Neural cell (in vitro differentiated cells): Measurements from ENCODE around the gene TIMM17B. TPM values are rescaled to one million over a fixed set of nuclear protein-coding genes. Genes with fewer than 3 reads are reported as not detected.

Experiments used
- H2AFZ ChIP-seq: fragments of 200-600, 300-800 bp; sonication (generic), shearing (Covaris generic); 2 replicates; pipeline ENCODE4 v1.6.0; 2014; ENCODE audit warnings: low read depth, mild to moderate bottlenecking, antibody characterized with exemption, low read length, moderate library complexity
- H3F3A ChIP-seq: fragments of 200-600 bp; shearing (Covaris generic); 2 replicates; pipeline ENCODE4 v1.6.1; 2016; ENCODE audit warnings: mild to moderate bottlenecking, moderate library complexity, mixed read lengths, antibody characterized with exemption, low read length; ENCODE audit not compliant: insufficient read depth, poor library complexity, severe bottlenecking
- H3K27ac ChIP-seq: fragments of 200-600, 300-800 bp; sonication (generic), shearing (Covaris generic); 2 replicates; pipeline ENCODE4 v1.5.1; 2014; ENCODE audit warnings: mild to moderate bottlenecking, low read length, moderate library complexity
- H3K27me3 ChIP-seq: fragments of 300-800, 200-600 bp; sonication (generic), shearing (Covaris generic); 2 replicates; pipeline ENCODE4 v1.6.0; 2014; ENCODE audit warnings: mild to moderate bottlenecking, low read depth, low read length, moderate library complexity; ENCODE audit not compliant: insufficient read depth
- H3K36me3 ChIP-seq: fragments of 300-800, 200-600 bp; sonication (generic), shearing (Covaris generic); 2 replicates; pipeline ENCODE4 v1.5.1; 2014; ENCODE audit warnings: mild to moderate bottlenecking, antibody characterized with exemption, low read length, moderate library complexity; ENCODE audit not compliant: insufficient read depth
- H3K4me2 ChIP-seq: fragments of 300-800, 200-600 bp; sonication (generic), shearing (Covaris generic); 2 replicates; pipeline ENCODE4 v1.6.0; 2014; ENCODE audit warnings: mild to moderate bottlenecking, low read length
- H3K4me3 ChIP-seq: fragments of 300-800, 200-600 bp; sonication (generic), shearing (Covaris generic); 2 replicates; pipeline ENCODE4 v1.5.1; 2014; ENCODE audit warnings: mild to moderate bottlenecking, low read length, moderate library complexity
- H3K79me2 ChIP-seq: fragments of 200-600 bp; shearing (Covaris generic); replicated peaks from 2 replicates; pipeline ENCODE4 v1.6.0; 2014; ENCODE audit warnings: mild to moderate bottlenecking, low read length, moderate library complexity; ENCODE audit not compliant: insufficient read depth
- H3K9ac ChIP-seq: fragments of 300-800, 200-600 bp; sonication (generic), shearing (Covaris generic); 2 replicates; pipeline ENCODE4 v1.6.1; 2016; ENCODE audit warnings: mild to moderate bottlenecking, low read length, mixed read lengths
- H3K9me2 ChIP-seq: fragments of 200-600 bp; shearing (Covaris generic); 2 replicates; pipeline ENCODE4 v1.6.1; 2016; ENCODE audit warnings: mild to moderate bottlenecking, low read length, mixed read lengths; ENCODE audit not compliant: insufficient read depth
- H3K9me3 ChIP-seq: fragments of 200-600, 300-800 bp; sonication (generic), shearing (Covaris generic); 2 replicates; pipeline ENCODE4 v1.6.1; 2016; ENCODE audit warnings: mild to moderate bottlenecking, mixed run types, low read length, moderate library complexity, mixed read lengths
- H4K20me1 ChIP-seq: fragments of 200-600 bp; shearing (Covaris generic); 2 replicates; pipeline ENCODE4 v1.6.1; 2016; ENCODE audit warnings: mild to moderate bottlenecking, mixed run types; ENCODE audit not compliant: insufficient read depth
- CTCF ChIP-seq: fragments of 450-650 bp; IDR thresholded peaks from 2 replicates; pipeline ENCODE4 v1.5.1; 2014; ENCODE audit warnings: antibody characterized with exemption, mild to moderate bottlenecking, moderate library complexity; ENCODE audit not compliant: poor library complexity, severe bottlenecking
- EP300 ChIP-seq: fragments of 450-650 bp; conservative IDR thresholded peaks from 2 replicates; pipeline ENCODE4 v1.6.1; 2014; ENCODE audit warnings: antibody characterized with exemption, mild to moderate bottlenecking, moderate library complexity; ENCODE audit not compliant: poor library complexity, severe bottlenecking
- EZH2 ChIP-seq: fragments of 200-600, 300-800 bp; shearing (Covaris generic), sonication (generic); IDR thresholded peaks from 2 replicates; pipeline ENCODE4 v1.6.1; 2014; ENCODE audit warnings: antibody characterized with exemption, low read length, borderline replicate concordance, mild to moderate bottlenecking; ENCODE audit not compliant: insufficient read depth, poor library complexity, severe bottlenecking
- MXI1 ChIP-seq: fragments of 450-650 bp; conservative IDR thresholded peaks from 2 replicates; pipeline ENCODE4 v1.6.1; 2014; ENCODE audit warnings: antibody characterized with exemption, mild to moderate bottlenecking; ENCODE audit not compliant: poor library complexity, severe bottlenecking
- POLR2AphosphoS5 ChIP-seq: IDR thresholded peaks from 2 replicates; pipeline ENCODE4 v1.6.1; 2012
- RAD21 ChIP-seq: fragments of 450-650 bp; conservative IDR thresholded peaks from 2 replicates; pipeline ENCODE4 v1.6.1; 2014; ENCODE audit warnings: antibody characterized with exemption, mild to moderate bottlenecking, moderate library complexity
- REST ChIP-seq: IDR thresholded peaks from 2 replicates; pipeline ENCODE4 v1.6.1; 2012; ENCODE audit warnings: borderline replicate concordance
- SMC3 ChIP-seq: fragments of 450-650 bp; conservative IDR thresholded peaks from 2 replicates; pipeline ENCODE4 v1.6.1; 2014; ENCODE audit warnings: antibody characterized with exemption, mild to moderate bottlenecking, moderate library complexity; ENCODE audit not compliant: poor library complexity
- TAF1 ChIP-seq: IDR thresholded peaks from 2 replicates; pipeline ENCODE4 v1.6.1; 2012; ENCODE audit warnings: low read depth
- polyA plus RNA-seq: library from polyadenylated mRNA; depleted of rRNA; stranded (reverse); fragments of >200 nt; gene quantifications from 2 replicates; pipeline ENCODE4 v1.2.3, GENCODE V29; 2014

The TIMM17B gene
- polyA plus RNA-seq, 1 donor from 2014 or later: 131 TPM

- no peak for TF ChIP-seq CTCF
- no peak for TF ChIP-seq TAF1
- TF ChIP-seq EZH2: no peak
Measured at GRCh38 chrX:48905090-48905790, 7.7 kb upstream of the TIMM17B start (continued).

GRCh38 chrX:48904626-48905025, 7.1 kb upstream of the TIMM17B start:
- TF ChIP-seq CTCF (no peak), POLR2AphosphoS5 (no peak), RAD21 (no peak), EP300 (no peak), REST (no peak), TAF1 (no peak), MXI1 (no peak), SMC3 (no peak), EZH2 (no peak)
- Histone ChIP-seq H3K36me3 (no peaks in the 10 kb centered on the region), H2AFZ (no peak overlapping the region), H3K9me2 (no peaks in the 10 kb centered on the region), H3K27ac (no peak overlapping the region), H3K79me2 (no peaks in the 10 kb centered on the region), H3K9ac (no peak overlapping the region), H3F3A (no peaks in the 10 kb centered on the region), H3K27me3 (no peaks in the 10 kb centered on the region), H3K9me3 (no peaks in the 10 kb centered on the region), H3K4me2 (no peak overlapping the region), H4K20me1 (no peaks in the 10 kb centered on the region), H3K4me3 (no peak overlapping the region)

GRCh38 chrX:48904180-48904579, 6.6 kb upstream of the TIMM17B start:
- H3K79me2 ChIP-seq: no peaks in the 10 kb centered on the region
- no peaks in the 10 kb centered on the region for H3F3A ChIP-seq
- no peak overlapping the region for H3K4me2 ChIP-seq
- no peaks in the 10 kb centered on the region for H3K27me3 ChIP-seq
- no peak overlapping the region for H3K4me3 ChIP-seq
- H3K27ac ChIP-seq: no peak overlapping the region
- H3K36me3 ChIP-seq: no peaks in the 10 kb centered on the region
- TF ChIP-seq REST (no peak), EZH2 (no peak), SMC3 (no peak), MXI1 (no peak), POLR2AphosphoS5 (no peak), CTCF (no peak), TAF1 (no peak), EP300 (no peak), RAD21 (no peak)
- no peaks in the 10 kb centered on the region for H3K9me3 ChIP-seq
- H4K20me1 ChIP-seq: no peaks in the 10 kb centered on the region
- no peak overlapping the region for H3K9ac ChIP-seq
- no peak overlapping the region for H2AFZ ChIP-seq
- no peaks in the 10 kb centered on the region for H3K9me2 ChIP-seq
